HL-60 (cell line): ENCODE measurements around the gene SCUBE1.
A peak's percentile ranks its signal among the peaks of the same experiment; 100 is the strongest.

Experiments used
- DNase-seq, 2 experiments: peaks; one replicate each; pipeline ENCODE4 v3.0.0-alpha.2; 2010 to 2020; ENCODE audit warnings: low read depth in 1 of 2, low spot score in 1 of 2
- H3K27ac ChIP-seq: fragments of 250-450 bp; sonication (Bioruptor Pico); replicated peaks from 2 replicates; pipeline ENCODE4 v1.5.1; 2020; ENCODE audit warnings: mild to moderate bottlenecking, moderate library complexity
- H3K27me3 ChIP-seq: fragments of 250-450 bp; sonication (Bioruptor Pico); 2 replicates; pipeline ENCODE4 v1.5.1; 2021; ENCODE audit warnings: mild to moderate bottlenecking, moderate library complexity; ENCODE audit not compliant: insufficient read depth, poor library complexity, severe bottlenecking
- H3K4me3 ChIP-seq: replicated peaks from 2 replicates; pipeline ENCODE4 v1.5.1; 2011; ENCODE audit warnings: mild to moderate bottlenecking, control low read depth, low read length; ENCODE audit not compliant: insufficient read depth
- GABPA ChIP-seq: IDR thresholded peaks from 2 replicates; pipeline ENCODE4 v1.6.1; 2012; ENCODE audit warnings: low read depth
- POLR2AphosphoS5 ChIP-seq: IDR thresholded peaks from 2 replicates; pipeline ENCODE4 v1.6.1; 2012; ENCODE audit warnings: low read depth
- SPI1 ChIP-seq: IDR thresholded peaks from 2 replicates; pipeline ENCODE4 v1.6.1; 2012; ENCODE audit warnings: low read depth, mild to moderate bottlenecking, borderline replicate concordance
- TF ChIP-seq, protein P1 (sequence below): IDR thresholded peaks from one replicate; pipeline ENCODE4 v1.5.1; 2011; ENCODE audit warnings: low read length, control low read depth, inconsistent platforms; ENCODE audit not compliant: insufficient read depth
- TF ChIP-seq, protein P2 (sequence below): IDR thresholded peaks from 2 replicates; pipeline ENCODE4 v1.6.1; 2012; ENCODE audit warnings: low read depth; ENCODE audit not compliant: insufficient replicate concordance

Gene SCUBE1

DNA sequence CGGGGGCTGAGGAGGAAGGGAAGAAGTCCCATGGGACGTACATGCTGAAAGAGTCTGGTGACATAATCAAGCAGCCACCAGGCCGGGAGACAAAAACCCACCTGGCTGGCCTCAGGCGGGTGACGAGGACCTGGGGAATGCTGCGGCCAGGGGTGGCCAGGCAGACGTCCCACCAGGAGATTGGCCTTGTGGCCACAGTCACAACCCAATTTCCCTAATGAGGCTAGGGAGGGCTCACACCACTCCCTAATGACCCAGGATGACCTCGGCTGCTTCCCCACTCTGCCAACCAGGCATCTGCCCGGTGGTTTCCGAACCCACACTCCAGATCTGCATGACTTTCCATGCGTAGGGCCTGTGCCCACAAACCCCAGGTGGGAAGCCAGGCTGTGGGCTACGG, 66.9 kb downstream of the SCUBE1 start:
- Histone ChIP-seq H3K27me3 (no peaks in the 10 kb centered on the region), H3K27ac (no peak overlapping the region), H3K4me3 (no peak overlapping the region)
- TF ChIP-seq GABPA (no peak), POLR2AphosphoS5 (no peak), SPI1 (no peak)
- TF ChIP-seq, protein P1, sequence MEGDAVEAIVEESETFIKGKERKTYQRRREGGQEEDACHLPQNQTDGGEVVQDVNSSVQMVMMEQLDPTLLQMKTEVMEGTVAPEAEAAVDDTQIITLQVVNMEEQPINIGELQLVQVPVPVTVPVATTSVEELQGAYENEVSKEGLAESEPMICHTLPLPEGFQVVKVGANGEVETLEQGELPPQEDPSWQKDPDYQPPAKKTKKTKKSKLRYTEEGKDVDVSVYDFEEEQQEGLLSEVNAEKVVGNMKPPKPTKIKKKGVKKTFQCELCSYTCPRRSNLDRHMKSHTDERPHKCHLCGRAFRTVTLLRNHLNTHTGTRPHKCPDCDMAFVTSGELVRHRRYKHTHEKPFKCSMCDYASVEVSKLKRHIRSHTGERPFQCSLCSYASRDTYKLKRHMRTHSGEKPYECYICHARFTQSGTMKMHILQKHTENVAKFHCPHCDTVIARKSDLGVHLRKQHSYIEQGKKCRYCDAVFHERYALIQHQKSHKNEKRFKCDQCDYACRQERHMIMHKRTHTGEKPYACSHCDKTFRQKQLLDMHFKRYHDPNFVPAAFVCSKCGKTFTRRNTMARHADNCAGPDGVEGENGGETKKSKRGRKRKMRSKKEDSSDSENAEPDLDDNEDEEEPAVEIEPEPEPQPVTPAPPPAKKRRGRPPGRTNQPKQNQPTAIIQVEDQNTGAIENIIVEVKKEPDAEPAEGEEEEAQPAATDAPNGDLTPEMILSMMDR, result no peak
- TF ChIP-seq, protein P2, sequence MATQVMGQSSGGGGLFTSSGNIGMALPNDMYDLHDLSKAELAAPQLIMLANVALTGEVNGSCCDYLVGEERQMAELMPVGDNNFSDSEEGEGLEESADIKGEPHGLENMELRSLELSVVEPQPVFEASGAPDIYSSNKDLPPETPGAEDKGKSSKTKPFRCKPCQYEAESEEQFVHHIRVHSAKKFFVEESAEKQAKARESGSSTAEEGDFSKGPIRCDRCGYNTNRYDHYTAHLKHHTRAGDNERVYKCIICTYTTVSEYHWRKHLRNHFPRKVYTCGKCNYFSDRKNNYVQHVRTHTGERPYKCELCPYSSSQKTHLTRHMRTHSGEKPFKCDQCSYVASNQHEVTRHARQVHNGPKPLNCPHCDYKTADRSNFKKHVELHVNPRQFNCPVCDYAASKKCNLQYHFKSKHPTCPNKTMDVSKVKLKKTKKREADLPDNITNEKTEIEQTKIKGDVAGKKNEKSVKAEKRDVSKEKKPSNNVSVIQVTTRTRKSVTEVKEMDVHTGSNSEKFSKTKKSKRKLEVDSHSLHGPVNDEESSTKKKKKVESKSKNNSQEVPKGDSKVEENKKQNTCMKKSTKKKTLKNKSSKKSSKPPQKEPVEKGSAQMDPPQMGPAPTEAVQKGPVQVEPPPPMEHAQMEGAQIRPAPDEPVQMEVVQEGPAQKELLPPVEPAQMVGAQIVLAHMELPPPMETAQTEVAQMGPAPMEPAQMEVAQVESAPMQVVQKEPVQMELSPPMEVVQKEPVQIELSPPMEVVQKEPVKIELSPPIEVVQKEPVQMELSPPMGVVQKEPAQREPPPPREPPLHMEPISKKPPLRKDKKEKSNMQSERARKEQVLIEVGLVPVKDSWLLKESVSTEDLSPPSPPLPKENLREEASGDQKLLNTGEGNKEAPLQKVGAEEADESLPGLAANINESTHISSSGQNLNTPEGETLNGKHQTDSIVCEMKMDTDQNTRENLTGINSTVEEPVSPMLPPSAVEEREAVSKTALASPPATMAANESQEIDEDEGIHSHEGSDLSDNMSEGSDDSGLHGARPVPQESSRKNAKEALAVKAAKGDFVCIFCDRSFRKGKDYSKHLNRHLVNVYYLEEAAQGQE, result no peak
- peak in 1 of 2 experiments; percentile 28 for DNase-seq

DNA sequence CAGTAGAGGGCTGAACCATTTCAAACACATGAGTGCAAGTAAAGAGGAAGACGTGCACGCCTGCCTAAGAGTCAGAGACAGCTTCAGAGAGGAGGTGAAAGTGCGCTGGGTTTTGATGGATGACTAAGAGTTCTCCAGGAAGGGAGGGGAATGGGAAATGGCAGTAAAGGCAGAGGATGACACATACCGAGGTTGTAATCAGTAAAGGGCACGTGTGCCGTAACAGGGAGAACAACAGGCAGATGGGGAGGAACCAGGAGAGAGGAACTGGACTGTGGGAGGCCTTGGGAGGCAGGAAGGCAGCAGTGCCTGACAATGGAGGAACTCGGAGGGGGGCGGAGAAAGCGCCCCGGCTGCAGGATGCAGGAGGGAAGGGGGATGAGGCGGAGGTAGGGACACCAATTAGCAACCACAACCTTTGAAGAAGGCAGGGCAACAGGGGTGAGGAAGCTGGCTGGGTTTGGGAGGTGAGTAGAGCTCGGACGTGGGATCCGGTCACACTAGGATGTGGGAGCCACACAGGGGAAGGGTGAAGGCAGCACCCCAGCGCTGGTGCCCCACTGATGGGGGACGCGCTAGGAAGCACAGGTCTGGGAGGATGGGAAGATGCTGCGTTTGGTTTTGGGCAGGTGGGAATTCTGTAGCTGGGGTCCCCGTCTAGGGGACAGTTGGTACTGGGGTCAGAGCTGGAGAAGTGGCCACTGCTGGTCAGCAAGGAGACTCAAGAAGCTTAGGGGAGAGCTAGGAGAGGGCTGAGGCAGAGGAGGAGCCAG, 67.4 kb downstream of the SCUBE1 start:
- DNase-seq, result peak; percentile 70 to 94
- TF ChIP-seq SPI1 (peak; percentile 68; the same call in 1 of the 2 replicates), POLR2AphosphoS5 (no peak), GABPA (no peak)
- TF ChIP-seq, protein P2, result no peak
- TF ChIP-seq, protein P1, result no peak

DNA sequence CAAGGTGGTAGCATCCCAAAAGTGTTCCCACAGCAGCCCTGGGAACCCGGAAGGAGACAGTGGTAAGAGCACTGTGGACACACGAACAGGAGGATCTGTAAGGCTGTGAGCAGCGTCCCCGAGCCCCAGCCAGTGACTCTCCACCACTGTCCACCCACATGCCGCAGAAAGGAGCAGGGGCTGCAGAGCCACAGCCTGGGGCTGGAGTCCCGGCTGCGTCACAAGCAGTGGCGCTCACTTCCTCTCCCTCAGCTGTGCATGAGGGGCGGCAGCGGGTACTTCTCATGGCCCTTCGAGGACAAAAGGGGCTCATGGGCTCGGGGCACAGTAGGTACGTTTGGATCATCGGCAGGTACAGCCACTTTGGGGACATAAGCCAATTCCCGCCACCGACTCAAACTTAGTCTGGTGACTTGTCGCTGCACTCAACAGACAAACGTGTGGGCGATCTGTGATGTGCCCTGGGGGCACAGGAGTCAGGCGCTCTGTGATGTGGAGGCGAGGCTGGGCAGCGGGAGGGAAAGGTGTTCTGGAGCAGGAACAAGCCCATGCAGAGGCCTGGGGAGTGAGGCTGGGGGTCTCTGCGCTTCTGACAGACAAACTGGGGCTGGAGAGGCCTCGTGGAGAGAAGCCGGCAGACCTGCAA, 68.5 kb downstream of the SCUBE1 start:
- Histone ChIP-seq H3K27ac (no peak overlapping the region), H3K4me3 (no peak overlapping the region), H3K27me3 (no peaks in the 10 kb centered on the region)
- TF ChIP-seq SPI1, result no peak
- TF ChIP-seq GABPA, result no peak
- TF ChIP-seq, protein P2, result no peak
- TF ChIP-seq, protein P1, result no peak
- no peak for TF ChIP-seq POLR2AphosphoS5
- no peak for DNase-seq

More for the DNA sequence above, 67.4 kb downstream of the SCUBE1 start:
- H3K27me3 ChIP-seq, result no peaks in the 10 kb centered on the region
- H3K27ac ChIP-seq, result no peak overlapping the region
- no peak overlapping the region for H3K4me3 ChIP-seq
